Endothelial cell of umbilical vein (primary cell): ENCODE results near the gene TBC1D14. TPM values are rescaled to one million over a fixed set of nuclear protein-coding genes. Genes with fewer than 3 reads are reported as not detected.

Experiments used
- BruUV-seq: library from RNA; stranded (reverse); fragments of 400-500 nt; replicated peaks from 2 replicates; lab custom pipeline; 2021; lab: Mats Ljungman, UMichigan
- CTCF ChIA-PET: fragments of 300-600, 350-600 bp; sonication (Branson Sonifier 250); formaldehyde crosslinking; loops from one replicate; lab custom pipeline; 2021; ENCODE audit warnings: antibody characterized with exemption, inconsistent platforms; lab: Charles Lee
- POLR2A ChIA-PET: fragments of 300-600, 350-600 bp; sonication (Branson Sonifier 250); formaldehyde crosslinking; loops from one replicate; lab custom pipeline; 2021; ENCODE audit warnings: antibody characterized with exemption, inconsistent platforms; lab: Charles Lee
- DNase-seq: peaks from one replicate; pipeline ENCODE4 v3.0.0-alpha.2; 2011; ENCODE audit warnings: low read depth, low spot score
- FAIRE-seq: peaks from 2 replicates; lab custom pipeline; 2011; peaks lifted over from hg19 to GRCh38; lab: Jason Lieb, UNC
- H2AFZ ChIP-seq: 2 replicates; pipeline ENCODE4 v1.6.0; 2012; ENCODE audit warnings: low read depth, low read length, control low read depth, inconsistent platforms
- H3K27ac ChIP-seq: 2 replicates; pipeline ENCODE4 v1.5.1; 2011; ENCODE audit warnings: low read depth, mild to moderate bottlenecking, control low read depth, low read length, moderate library complexity; ENCODE audit not compliant: insufficient read depth
- H3K27me3 ChIP-seq, 2 experiments: 2 replicates each; pipeline versions ENCODE4 v1.6.0 to v1.6.1; 2011; ENCODE audit warnings: low read length in 2 of 2, mixed read lengths in 1 of 2; ENCODE audit not compliant: control insufficient read depth in 2 of 2, insufficient read depth in 2 of 2
- H3K36me3 ChIP-seq, 2 experiments: 2 replicates in 1 of 2; 3 replicates in 1 of 2; pipeline ENCODE4 v1.5.1; 2011; ENCODE audit warnings: low read length in 2 of 2, mild to moderate bottlenecking in 1 of 2, moderate library complexity in 1 of 2; ENCODE audit not compliant: control insufficient read depth in 2 of 2, insufficient read depth in 2 of 2; ENCODE audit errors: extremely low read depth in 1 of 2
- H3K4me1 ChIP-seq: 3 replicates; pipeline ENCODE4 v1.5.1; 2011; ENCODE audit warnings: mild to moderate bottlenecking, low read length; ENCODE audit not compliant: control insufficient read depth, insufficient read depth; ENCODE audit errors: extremely low read depth
- H3K4me2 ChIP-seq: 2 replicates; pipeline ENCODE4 v1.6.1; 2011; ENCODE audit warnings: low read length, control low read depth, mixed read lengths; ENCODE audit not compliant: insufficient read depth
- H3K4me3 ChIP-seq, 3 experiments: fragments of 200-600 bp in 1 of 3; sonication (generic), shearing (Covaris generic) in 1 of 3; replicated peaks in 1 of 3; 2 replicates each; pipeline ENCODE4 v1.5.1; 2011 to 2016; ENCODE audit warnings: control low read depth in 3 of 3, low read length in 3 of 3, mild to moderate bottlenecking in 2 of 3, inconsistent platforms in 1 of 3, low read depth in 1 of 3, moderate library complexity in 1 of 3; ENCODE audit not compliant: insufficient read depth in 1 of 3
- H3K79me2 ChIP-seq: 2 replicates; pipeline ENCODE4 v1.6.0; 2012; ENCODE audit warnings: low read length, inconsistent platforms; ENCODE audit not compliant: control insufficient read depth, insufficient read depth
- H3K9ac ChIP-seq: replicated peaks from 2 replicates; pipeline ENCODE3; 2011; ENCODE audit warnings: low read length, control low read depth; ENCODE audit not compliant: insufficient read depth; ENCODE audit errors: extremely low read depth
- H3K9me1 ChIP-seq: replicated peaks from 3 replicates; pipeline ENCODE4 v1.6.0; 2011; ENCODE audit warnings: mild to moderate bottlenecking, low read length; ENCODE audit not compliant: control insufficient read depth, insufficient read depth; ENCODE audit errors: extremely low read depth
- H3K9me3 ChIP-seq: replicated peaks from 2 replicates; pipeline ENCODE4 v1.5.1; 2012; ENCODE audit warnings: low read length, inconsistent platforms; ENCODE audit not compliant: control insufficient read depth, insufficient read depth
- H4K20me1 ChIP-seq: replicated peaks from 2 replicates; pipeline ENCODE3; 2011; ENCODE audit warnings: mild to moderate bottlenecking, low read length; ENCODE audit not compliant: control insufficient read depth, insufficient read depth; ENCODE audit errors: extremely low read depth
- EZH2 ChIP-seq: IDR thresholded peaks from 2 replicates; pipeline ENCODE4 v1.6.1; 2012; ENCODE audit warnings: borderline replicate concordance, low read depth, mild to moderate bottlenecking, moderate library complexity, low read length, inconsistent platforms; ENCODE audit not compliant: severe bottlenecking
- FOS ChIP-seq: IDR thresholded peaks from 2 replicates; pipeline ENCODE4 v1.6.1; 2011; ENCODE audit warnings: mild to moderate bottlenecking, low read length, moderate library complexity, borderline replicate concordance; ENCODE audit not compliant: insufficient read depth
- GATA2 ChIP-seq: IDR thresholded peaks from 2 replicates; pipeline ENCODE4 v1.7.0; 2011; ENCODE audit warnings: low read depth, mild to moderate bottlenecking, moderate library complexity, mixed read lengths, low read length; ENCODE audit not compliant: insufficient read length, insufficient read depth
- JUN ChIP-seq: IDR thresholded peaks from 2 replicates; pipeline ENCODE4 v1.6.1; 2011; ENCODE audit warnings: borderline replicate concordance, low read depth; ENCODE audit not compliant: insufficient read length, insufficient read depth
- MYC ChIP-seq: IDR thresholded peaks from one replicate; pipeline ENCODE4 v1.6.1; 2011; ENCODE audit warnings: mild to moderate bottlenecking, low read depth, low read length
- POLR2AphosphoS5 ChIP-seq: IDR thresholded peaks from 2 replicates; pipeline ENCODE4 v1.6.1; 2012; ENCODE audit warnings: low read depth, mild to moderate bottlenecking, control low read depth, low read length, moderate library complexity; ENCODE audit not compliant: insufficient read depth
- dilution Hi-C: fragments of 300-500 bp; cut with MboI; formaldehyde crosslinking; loops from one replicate; pipeline ENCODE4 v1.15.0; 2019; ENCODE audit warnings: low sequenced_read_pairs; ENCODE audit not compliant: extremely low pct_ligation_motif_present
- intact Hi-C: fragments of 100-400 bp; cut with micrococcal nuclease; formaldehyde crosslinking; loops from one replicate; pipeline ENCODE4 v1.10.0; 2022
- polyA plus RNA-seq, 4 experiments: library from polyadenylated mRNA; depleted of rRNA in 3 of 4; stranded (reverse) in 3 of 4; unstranded in 1 of 4; fragments of >200 nt; gene quantifications; 2 replicates each; pipeline versions ENCODE4 v1.2.1 to v1.2.3, GENCODE V29; 2011 to 2012; ENCODE audit warnings: missing spikeins in 1 of 4
- total RNA-seq: library from RNA; stranded (reverse); gene quantifications from 2 replicates; pipeline ENCODE4 v1.2.3, GENCODE V29; 2021
- TF ChIP-seq, protein P1 (sequence below): IDR thresholded peaks from 2 replicates; pipeline ENCODE4 v1.6.1; 2011; ENCODE audit not compliant: insufficient read depth, insufficient read length

Gene TBC1D14
- total and polyA plus RNA-seq, 2 donors (not counting 3 experiments of a cell fraction or from before 2014, with no cell fraction given), result 23.7 to 24.8 TPM

DNA sequence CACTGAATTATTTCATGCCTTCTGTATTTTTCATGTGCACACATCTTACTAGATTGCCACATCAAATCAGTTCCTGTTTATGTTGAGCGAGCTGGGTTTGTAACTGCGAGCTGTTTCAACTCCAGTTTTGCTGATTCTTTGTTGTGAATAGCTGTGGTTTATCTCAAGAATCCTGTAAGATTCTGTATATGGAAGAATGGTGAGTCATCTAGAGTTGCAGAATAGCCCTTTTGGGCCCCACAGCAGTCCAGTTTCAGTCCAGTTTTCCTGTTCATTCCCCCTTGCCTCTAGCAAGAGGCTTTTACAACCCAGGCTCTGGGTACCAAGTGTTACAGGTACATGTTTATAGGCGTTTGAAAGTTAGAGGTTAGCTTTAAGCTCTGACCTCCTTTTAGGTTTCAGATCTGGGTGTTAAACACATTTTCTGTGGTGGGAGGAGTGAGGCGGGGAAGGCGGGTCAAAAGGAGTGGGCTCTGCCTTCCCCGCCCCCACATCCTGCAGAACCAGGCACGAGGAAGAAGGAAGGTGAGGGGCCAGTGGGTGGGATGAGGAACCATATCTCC, 32.7 kb downstream of the TBC1D14 start:
- no TSS peak for BruUV-seq
- FAIRE-seq (peak; percentile 96), DNase-seq (peak; percentile 79)
- Histone ChIP-seq H2AFZ (no peak overlapping the region), H4K20me1 (no peaks in the 10 kb centered on the region), H3K27me3 (no peaks in the 10 kb centered on the region), H3K9me3 (no peaks in the 10 kb centered on the region), H3K4me3 (no peak overlapping the region), H3K4me1 (peaks cover 21% of the 10 kb centered on the region), H3K27ac (no peak overlapping the region), H3K9ac (no peak overlapping the region), H3K4me2 (peak overlapping the region; percentile 2), H3K79me2 (no peaks in the 10 kb centered on the region), H3K36me3 (no peaks in the 10 kb centered on the region), H3K9me1 (no peaks in the 10 kb centered on the region)
- ChIA-PET CTCF (interaction anchor here (0.7 to 2.1 kb wide), 3 partner anchors 15 to 129 kb away, joined by 3 to 6 read pairs (median 4); no protein-coding TSS in a partner anchor), POLR2A (interaction anchor here (0.6 kb wide), 1 partner anchor 97 kb away, joined by 7 read pairs; no protein-coding TSS in a partner anchor)
- no peak for TF ChIP-seq GATA2
- peak; percentile 88 for TF ChIP-seq FOS
- TF ChIP-seq MYC, result no peak
- no peak for TF ChIP-seq POLR2AphosphoS5
- TF ChIP-seq, protein P1, sequence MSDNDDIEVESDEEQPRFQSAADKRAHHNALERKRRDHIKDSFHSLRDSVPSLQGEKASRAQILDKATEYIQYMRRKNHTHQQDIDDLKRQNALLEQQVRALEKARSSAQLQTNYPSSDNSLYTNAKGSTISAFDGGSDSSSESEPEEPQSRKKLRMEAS, result no peak
- TF ChIP-seq EZH2, result no peak
- TF ChIP-seq JUN, result peak; percentile 57
- dilution Hi-C loops (no loop called here), intact Hi-C loops (loop anchor here (2.0 kb wide), 1 partner anchor 32 kb away; no protein-coding TSS in a partner anchor)
